NCI-H1694 (cell line): ENCODE measurements around the gene OSBPL5.

Source experiments
- DNase-seq: peaks from one replicate; lab custom pipeline; 2025; lab: John Stamatoyannopoulos, UW

Gene OSBPL5

GRCh38 chr11:3051196-3052108 lies 113.7 kb downstream of the OSBPL5 start:
- no peak for DNase-seq

- no peak for DNase-seq
Observed at GRCh38 chr11:3050386-3051195, 114.5 kb downstream of the OSBPL5 start.

GRCh38 chr11:3049430-3050243 lies 115.5 kb downstream of the OSBPL5 start:
- DNase-seq, result peak; percentile 40

- DNase-seq, result no peak
Observed at GRCh38 chr11:3047637-3048036, 117.5 kb downstream of the OSBPL5 start.

- DNase-seq, result no peak
Observed at GRCh38 chr11:3046641-3047040, 118.5 kb downstream of the OSBPL5 start.

- no peak for DNase-seq
Observed at GRCh38 chr11:3046190-3046589, 118.9 kb downstream of the OSBPL5 start.

GRCh38 chr11:3044915-3045314 lies 120.2 kb downstream of the OSBPL5 start:
- no peak for DNase-seq

GRCh38 chr11:3044004-3044403 lies 121.1 kb downstream of the OSBPL5 start:
- no peak for DNase-seq

- no peak for DNase-seq
Observed at GRCh38 chr11:3043315-3043871, 121.7 kb downstream of the OSBPL5 start.

- no peak for DNase-seq
Observed at GRCh38 chr11:3042496-3043314, 122.4 kb downstream of the OSBPL5 start.

GRCh38 chr11:3041699-3042441 lies 123.2 kb downstream of the OSBPL5 start:
- no peak for DNase-seq

GRCh38 chr11:3040881-3041280 lies 124.2 kb downstream of the OSBPL5 start:
- DNase-seq, result no peak

- no peak for DNase-seq
Observed at GRCh38 chr11:3037945-3038271, 127.2 kb downstream of the OSBPL5 start.
